WI38 (cell line): ENCODE data around the gene SPP1.
"Not testable (repeated sequence)": the region's sequence is repeated elsewhere in the genome, so short reads cannot be mapped to it uniquely, and the experiment has no call there.

Experiments used
- H3K4me3 ChIP-seq: 2 replicates; pipeline ENCODE4 v1.5.1; 2011; ENCODE audit warnings: low read depth, mild to moderate bottlenecking, control low read depth, low read length
- TF ChIP-seq, protein P1 (sequence below): IDR thresholded peaks from 2 replicates; pipeline ENCODE4 v1.5.1; 2012; ENCODE audit warnings: low read depth, mild to moderate bottlenecking, control low read depth, low read length

The SPP1 gene

DNA sequence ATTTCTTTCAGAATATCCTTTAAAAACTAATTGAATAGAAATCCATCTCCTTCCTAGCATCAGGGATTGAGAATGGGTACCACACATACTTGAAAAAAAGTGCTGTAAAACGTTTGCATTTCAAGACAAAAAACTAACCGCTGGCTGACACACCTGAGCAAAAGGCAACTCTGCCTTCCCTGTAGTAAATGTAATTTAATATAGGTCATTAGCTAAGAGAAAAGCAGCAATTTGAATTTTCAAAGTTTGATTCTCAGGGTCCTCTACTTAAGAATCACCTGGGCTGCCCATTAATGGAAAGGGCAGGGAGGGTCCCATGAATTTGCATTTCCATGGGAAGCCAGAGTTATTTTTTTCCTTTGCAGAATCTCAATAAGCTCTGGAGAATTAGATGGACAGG is 40.5 kb upstream of the SPP1 start:
- no peak overlapping the region for H3K4me3 ChIP-seq
- TF ChIP-seq, protein P1, sequence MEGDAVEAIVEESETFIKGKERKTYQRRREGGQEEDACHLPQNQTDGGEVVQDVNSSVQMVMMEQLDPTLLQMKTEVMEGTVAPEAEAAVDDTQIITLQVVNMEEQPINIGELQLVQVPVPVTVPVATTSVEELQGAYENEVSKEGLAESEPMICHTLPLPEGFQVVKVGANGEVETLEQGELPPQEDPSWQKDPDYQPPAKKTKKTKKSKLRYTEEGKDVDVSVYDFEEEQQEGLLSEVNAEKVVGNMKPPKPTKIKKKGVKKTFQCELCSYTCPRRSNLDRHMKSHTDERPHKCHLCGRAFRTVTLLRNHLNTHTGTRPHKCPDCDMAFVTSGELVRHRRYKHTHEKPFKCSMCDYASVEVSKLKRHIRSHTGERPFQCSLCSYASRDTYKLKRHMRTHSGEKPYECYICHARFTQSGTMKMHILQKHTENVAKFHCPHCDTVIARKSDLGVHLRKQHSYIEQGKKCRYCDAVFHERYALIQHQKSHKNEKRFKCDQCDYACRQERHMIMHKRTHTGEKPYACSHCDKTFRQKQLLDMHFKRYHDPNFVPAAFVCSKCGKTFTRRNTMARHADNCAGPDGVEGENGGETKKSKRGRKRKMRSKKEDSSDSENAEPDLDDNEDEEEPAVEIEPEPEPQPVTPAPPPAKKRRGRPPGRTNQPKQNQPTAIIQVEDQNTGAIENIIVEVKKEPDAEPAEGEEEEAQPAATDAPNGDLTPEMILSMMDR: no peak

DNA sequence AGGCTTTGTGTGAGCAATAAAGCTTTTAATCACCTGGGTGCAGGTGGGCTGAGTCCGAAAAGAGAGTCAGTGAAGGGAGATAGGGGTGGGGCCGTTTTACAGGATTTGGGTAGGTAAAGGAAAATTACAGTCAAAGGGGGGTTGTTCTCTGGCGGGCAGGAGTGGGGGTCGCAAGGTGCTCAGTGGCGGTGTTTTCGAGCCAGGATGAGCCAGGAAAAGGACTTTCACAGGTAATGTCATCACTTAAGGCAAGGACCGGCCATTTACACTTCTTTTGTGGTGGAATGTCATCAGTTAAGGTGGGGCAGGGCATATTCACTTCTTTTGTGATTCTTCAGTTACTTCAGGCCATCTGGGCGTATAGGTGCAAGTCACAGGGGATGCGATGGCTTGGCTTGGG is 39.6 kb upstream of the SPP1 start:
- H3K4me3 ChIP-seq: not testable (repeated sequence)

DNA sequence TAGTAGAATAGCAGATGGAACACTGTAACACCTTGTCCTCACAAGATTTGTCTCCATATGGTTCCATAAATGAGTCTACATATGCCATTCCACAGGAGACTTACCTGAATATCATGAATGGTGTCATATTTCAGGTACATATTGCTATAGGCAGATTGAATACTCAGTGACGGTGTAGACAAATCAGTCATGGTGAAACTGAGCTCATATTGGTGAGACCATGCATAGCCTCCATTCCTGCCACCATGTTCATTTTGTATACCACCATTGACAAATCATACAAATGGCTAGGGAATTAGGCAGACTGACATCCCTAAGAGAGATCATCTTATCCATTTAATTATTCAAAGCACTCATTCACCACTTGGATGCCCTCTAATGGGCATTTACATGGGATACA is 38.0 kb upstream of the SPP1 start:
- TF ChIP-seq, protein P1: no peak
- no peak overlapping the region for H3K4me3 ChIP-seq

DNA sequence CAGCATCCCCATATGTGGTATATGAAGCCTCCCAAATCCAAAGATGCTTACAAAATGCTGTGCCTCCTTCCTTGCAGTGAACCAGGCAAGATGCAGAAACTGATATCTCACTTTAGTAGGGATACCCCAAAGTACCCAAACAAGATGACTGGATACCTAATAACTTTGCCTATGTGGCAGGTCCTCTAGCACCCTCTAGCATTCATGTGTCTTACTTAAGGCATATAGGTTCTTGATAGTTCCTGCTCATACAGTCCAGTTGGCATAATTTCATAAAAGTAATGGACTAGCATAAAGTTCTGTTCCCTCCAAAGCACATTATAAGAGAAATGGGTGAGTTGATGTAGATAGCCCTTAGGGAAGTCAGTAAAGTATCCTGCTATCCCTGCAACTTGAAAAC is 36.8 kb upstream of the SPP1 start:
- H3K4me3 ChIP-seq: no peak overlapping the region
- TF ChIP-seq, protein P1: no peak

- no peak overlapping the region for H3K4me3 ChIP-seq
- TF ChIP-seq, protein P1: no peak
These were observed 35.4 kb upstream of the SPP1 start for GRCh38 chr4:87939978-87940690.

GRCh38 chr4:87940809-87941208 is 34.7 kb upstream of the SPP1 start:
- not testable (repeated sequence) for H3K4me3 ChIP-seq

DNA sequence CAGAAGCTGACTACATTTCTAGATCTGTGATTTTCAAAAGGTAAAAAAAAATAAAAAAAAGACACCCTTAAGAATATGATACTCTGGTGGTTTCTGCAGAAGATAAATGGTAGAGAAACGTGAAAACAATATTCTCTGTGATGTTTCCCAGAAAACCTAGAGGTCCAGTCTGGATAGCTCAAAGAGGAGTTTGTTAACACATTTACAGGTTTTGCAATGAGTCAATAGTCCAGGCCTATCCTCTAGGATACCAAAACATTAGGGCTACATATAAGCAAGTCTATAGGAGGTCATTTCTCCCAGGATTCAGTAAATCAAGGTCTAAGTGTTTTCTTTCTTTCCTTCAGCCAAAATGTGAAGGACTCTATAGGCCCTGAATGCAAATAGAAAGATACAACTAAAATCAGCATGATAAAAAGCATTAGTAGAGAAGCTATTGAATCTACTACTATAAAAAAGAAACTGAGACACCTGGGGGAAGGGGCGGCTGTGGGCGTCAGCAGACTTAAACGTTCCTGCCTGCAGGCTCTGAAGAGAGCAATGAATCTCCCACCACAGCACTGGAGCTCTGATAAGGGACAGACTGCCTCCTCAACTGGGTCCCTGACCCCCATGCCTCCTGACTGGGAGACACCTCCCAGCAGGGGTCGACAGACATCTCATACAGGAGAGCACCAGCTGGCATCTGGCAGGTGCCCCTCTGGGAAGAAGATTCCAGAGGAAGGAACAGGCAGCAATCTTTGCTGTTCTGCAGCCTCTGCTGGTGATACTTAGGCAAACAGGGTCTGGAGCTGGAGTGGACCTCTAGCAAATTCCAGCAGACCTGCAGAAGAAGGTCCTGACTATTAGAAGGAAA is 33.7 kb upstream of the SPP1 start:
- no peak overlapping the region for H3K4me3 ChIP-seq

GRCh38 chr4:87943660-87944149 is 31.8 kb upstream of the SPP1 start:
- no peak overlapping the region for H3K4me3 ChIP-seq
- TF ChIP-seq, protein P1: no peak

More for the DNA sequence above, 33.7 kb upstream of the SPP1 start:
- TF ChIP-seq, protein P1: no peak
